CD4-positive, alpha-beta T cell treated with Interleukin-17A for 1 hour (primary cell): ENCODE results near the gene IL12RB2.
A peak's percentile ranks its signal among the peaks of the same experiment; 100 is the strongest.

Experiments used
- DNase-seq: peaks from one replicate; pipeline ENCODE4 v3.0.0-alpha.2; 2020

IL12RB2 gene

GRCh38 chr1:67313934-67314671 lies 6.4 kb downstream of the IL12RB2 start:
- DNase-seq, result no peak

- no peak for DNase-seq
Observed at GRCh38 chr1:67314696-67315095, 7.0 kb downstream of the IL12RB2 start.

GRCh38 chr1:67316180-67316902 lies 8.7 kb downstream of the IL12RB2 start:
- no peak for DNase-seq

GRCh38 chr1:67316918-67317317 lies 9.2 kb downstream of the IL12RB2 start:
- DNase-seq, result no peak

- no peak for DNase-seq
Observed at GRCh38 chr1:67317803-67318202, 10.1 kb downstream of the IL12RB2 start.

GRCh38 chr1:67322442-67322841 lies 14.8 kb downstream of the IL12RB2 start:
- DNase-seq, result no peak

GRCh38 chr1:67323087-67323486 lies 15.4 kb downstream of the IL12RB2 start:
- no peak for DNase-seq

GRCh38 chr1:67324068-67324467 lies 16.4 kb downstream of the IL12RB2 start:
- no peak for DNase-seq

GRCh38 chr1:67327864-67328466 lies 20.3 kb downstream of the IL12RB2 start:
- no peak for DNase-seq

GRCh38 chr1:67332653-67333529 lies 25.2 kb downstream of the IL12RB2 start:
- DNase-seq, result peak; percentile 68

- DNase-seq, result no peak
Observed at GRCh38 chr1:67333603-67334002, 25.9 kb downstream of the IL12RB2 start.

GRCh38 chr1:67335411-67335810 lies 27.7 kb downstream of the IL12RB2 start:
- DNase-seq, result no peak

GRCh38 chr1:67336157-67336556 lies 28.5 kb downstream of the IL12RB2 start:
- peak; percentile 27 for DNase-seq

GRCh38 chr1:67336783-67337182 lies 29.1 kb downstream of the IL12RB2 start:
- peak; percentile 40 for DNase-seq

GRCh38 chr1:67338642-67339041 lies 31.0 kb downstream of the IL12RB2 start:
- DNase-seq, result no peak

- DNase-seq, result no peak
Observed at GRCh38 chr1:67339623-67340343, 32.1 kb downstream of the IL12RB2 start.

- DNase-seq, result peak; percentile 40
Observed at GRCh38 chr1:67342076-67342890, 34.6 kb downstream of the IL12RB2 start.

- no peak for DNase-seq
Observed at GRCh38 chr1:67345556-67345955, 37.9 kb downstream of the IL12RB2 start.

- no peak for DNase-seq
Observed at GRCh38 chr1:67346982-67347381, 39.3 kb downstream of the IL12RB2 start.

- DNase-seq, result peak; percentile 20
Observed at GRCh38 chr1:67347688-67348472, 40.2 kb downstream of the IL12RB2 start.
